SK-N-MC (cell line): ENCODE measurements around the gene GFRA1.

Experiments
- EZH2 ChIP-seq: fragments of 200-600 bp; sonication (generic); IDR thresholded peaks from one replicate; pipeline ENCODE4 v1.6.1; 2017; ENCODE audit warnings: antibody characterized with exemption
- FOXP2 ChIP-seq: optimal IDR thresholded peaks from 2 replicates; pipeline ENCODE3; 2011; ENCODE audit warnings: mild to moderate bottlenecking, moderate library complexity; ENCODE audit not compliant: insufficient read depth; ENCODE audit errors: extremely low read length, control extremely low read depth

- TF ChIP-seq EZH2 (no peak), FOXP2 (no peak)
Observed at GRCh38 chr10:116237970-116238369, 35.0 kb downstream of the GFRA1 start.
